AG10803 (cell line): ENCODE results near the gene GJB5.

Source experiments
- DNase-seq: peaks from one replicate; pipeline ENCODE4 v3.0.0; 2010; ENCODE audit warnings: low read depth
- H3K4me3 ChIP-seq: 2 replicates; pipeline ENCODE4 v1.5.1; 2011; ENCODE audit warnings: mild to moderate bottlenecking, low read length, control low read depth
- CTCF ChIP-seq: conservative IDR thresholded peaks from 2 replicates; pipeline ENCODE4 v1.5.1; 2011; ENCODE audit warnings: mild to moderate bottlenecking, low read length, control low read depth, inconsistent platforms

GJB5 gene

GRCh38 chr1:34776911-34777310 lies 22.1 kb downstream of the GJB5 start:
- no peak for TF ChIP-seq CTCF
- no peak for DNase-seq
- H3K4me3 ChIP-seq: no peak overlapping the region

- no peak overlapping the region for H3K4me3 ChIP-seq
- no peak for TF ChIP-seq CTCF
These were observed 22.9 kb downstream of the GJB5 start for GRCh38 chr1:34777519-34778321.

GRCh38 chr1:34778381-34778780 lies 23.5 kb downstream of the GJB5 start:
- no peak for DNase-seq
- no peak for TF ChIP-seq CTCF
- H3K4me3 ChIP-seq: no peak overlapping the region

More at GRCh38 chr1:34777519-34778321, 22.9 kb downstream of the GJB5 start:
- no peak for DNase-seq

- TF ChIP-seq CTCF: no peak
- no peak for DNase-seq
- no peak overlapping the region for H3K4me3 ChIP-seq
These were observed 24.2 kb downstream of the GJB5 start for GRCh38 chr1:34779005-34779404.

GRCh38 chr1:34779526-34779925 lies 24.7 kb downstream of the GJB5 start:
- TF ChIP-seq CTCF: no peak
- no peak for DNase-seq
- H3K4me3 ChIP-seq: no peak overlapping the region

- no peak overlapping the region for H3K4me3 ChIP-seq
- no peak for TF ChIP-seq CTCF
These were observed 25.1 kb downstream of the GJB5 start for GRCh38 chr1:34779962-34780361.

GRCh38 chr1:34780528-34780927 lies 25.7 kb downstream of the GJB5 start:
- no peak for TF ChIP-seq CTCF
- H3K4me3 ChIP-seq: no peak overlapping the region
- DNase-seq: no peak

More at GRCh38 chr1:34779962-34780361, 25.1 kb downstream of the GJB5 start:
- DNase-seq: no peak
